Astrocyte of the cerebellum (primary cell): ENCODE measurements around the gene PACRG.

Experiments
- DNase-seq: peaks from one replicate; pipeline ENCODE4 v3.0.0-alpha.2; 2011; ENCODE audit warnings: low read depth
- H3K4me3 ChIP-seq: 2 replicates; pipeline ENCODE4 v1.5.1; 2011; ENCODE audit warnings: mild to moderate bottlenecking, low read depth, low read length, moderate library complexity
- in situ Hi-C: cut with HindIII; loops from 2 replicates; pipeline ENCODE4 v1.10.0; 2017; ENCODE audit warnings: low sequenced_read_pairs
- TF ChIP-seq, protein P1 (sequence below): IDR thresholded peaks from 2 replicates; pipeline ENCODE4 v1.5.1; 2012; ENCODE audit warnings: low read length, low read depth, moderate library complexity, mild to moderate bottlenecking; ENCODE audit errors: missing control alignments

The PACRG gene

DNA sequence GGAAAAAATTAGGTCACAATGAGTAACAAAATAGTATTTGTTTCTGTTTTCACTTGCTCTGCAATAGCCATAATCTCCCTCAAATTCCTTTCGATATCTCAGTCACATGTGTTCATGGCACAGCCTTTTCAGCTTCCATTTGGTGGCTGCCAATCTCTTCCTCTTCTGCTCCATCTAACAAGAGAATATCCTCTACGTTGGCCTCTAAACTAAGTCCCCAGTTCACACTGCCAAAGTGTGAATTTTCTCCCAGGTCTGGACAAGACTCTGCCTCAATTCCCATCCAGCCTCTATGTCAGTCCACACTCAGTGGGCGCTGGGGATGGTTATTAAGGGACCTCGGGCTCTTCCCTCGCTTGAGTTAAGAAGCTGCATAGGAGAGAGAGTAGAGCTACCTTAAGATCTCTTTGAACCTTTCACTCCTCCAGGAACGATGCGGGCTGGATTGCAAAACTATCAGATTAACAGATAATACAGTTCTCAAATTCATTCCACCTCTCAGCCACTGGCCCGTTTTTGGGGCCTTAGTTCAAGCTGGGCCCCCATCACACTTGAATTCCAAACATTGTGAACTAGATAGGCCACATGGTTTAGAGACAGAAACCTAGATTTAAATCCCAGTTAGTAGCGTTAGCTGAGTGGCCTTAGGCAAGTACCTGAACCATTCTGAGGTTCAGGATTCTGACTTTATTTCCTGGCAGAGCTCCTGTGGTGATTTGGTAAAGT, 436.6 kb downstream of the PACRG start:
- no peak overlapping the region for H3K4me3 ChIP-seq
- in situ Hi-C loops, result no loop called here
- DNase-seq, result no peak
- TF ChIP-seq, protein P1, sequence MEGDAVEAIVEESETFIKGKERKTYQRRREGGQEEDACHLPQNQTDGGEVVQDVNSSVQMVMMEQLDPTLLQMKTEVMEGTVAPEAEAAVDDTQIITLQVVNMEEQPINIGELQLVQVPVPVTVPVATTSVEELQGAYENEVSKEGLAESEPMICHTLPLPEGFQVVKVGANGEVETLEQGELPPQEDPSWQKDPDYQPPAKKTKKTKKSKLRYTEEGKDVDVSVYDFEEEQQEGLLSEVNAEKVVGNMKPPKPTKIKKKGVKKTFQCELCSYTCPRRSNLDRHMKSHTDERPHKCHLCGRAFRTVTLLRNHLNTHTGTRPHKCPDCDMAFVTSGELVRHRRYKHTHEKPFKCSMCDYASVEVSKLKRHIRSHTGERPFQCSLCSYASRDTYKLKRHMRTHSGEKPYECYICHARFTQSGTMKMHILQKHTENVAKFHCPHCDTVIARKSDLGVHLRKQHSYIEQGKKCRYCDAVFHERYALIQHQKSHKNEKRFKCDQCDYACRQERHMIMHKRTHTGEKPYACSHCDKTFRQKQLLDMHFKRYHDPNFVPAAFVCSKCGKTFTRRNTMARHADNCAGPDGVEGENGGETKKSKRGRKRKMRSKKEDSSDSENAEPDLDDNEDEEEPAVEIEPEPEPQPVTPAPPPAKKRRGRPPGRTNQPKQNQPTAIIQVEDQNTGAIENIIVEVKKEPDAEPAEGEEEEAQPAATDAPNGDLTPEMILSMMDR, result no peak

DNA sequence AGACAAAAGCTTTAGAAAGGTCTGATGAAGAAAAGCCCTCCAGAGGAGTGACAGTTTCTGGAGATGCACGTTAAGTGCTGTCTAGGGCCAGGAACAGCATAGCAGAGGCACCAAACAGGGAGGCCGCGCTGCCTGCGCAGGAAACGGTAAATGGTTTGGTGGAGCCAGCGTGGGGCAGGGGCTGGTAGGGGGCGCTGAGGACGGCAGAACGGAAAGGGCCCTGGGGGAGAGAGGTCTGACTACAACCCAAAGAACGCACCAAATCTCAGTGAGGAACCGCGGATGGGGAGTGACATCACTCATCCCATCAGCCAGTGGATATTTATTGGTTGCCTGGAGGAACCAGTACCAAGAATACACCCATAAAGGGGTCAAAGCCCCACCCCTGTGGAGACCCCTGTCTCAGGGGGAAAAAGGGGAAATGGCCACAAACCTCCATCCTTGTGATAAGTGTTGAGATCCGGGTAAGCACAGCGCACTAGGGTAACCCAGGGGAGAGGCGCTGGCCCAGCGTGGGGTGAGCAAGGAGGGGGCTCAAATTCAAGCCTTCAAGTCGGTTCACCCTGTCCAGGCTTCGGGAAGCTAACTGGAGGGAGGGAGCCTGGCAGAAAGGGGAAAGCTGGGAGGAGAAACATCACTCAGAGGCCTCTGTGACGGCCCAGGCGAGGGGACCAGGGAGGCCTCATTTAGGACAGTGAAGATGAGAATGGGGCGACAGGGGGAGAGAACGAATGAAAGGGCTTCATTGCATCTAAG, 437.6 kb downstream of the PACRG start:
- in situ Hi-C loops, result no loop called here
- H3K4me3 ChIP-seq, result no peak overlapping the region
- DNase-seq, result no peak
- TF ChIP-seq, protein P1, result no peak

DNA sequence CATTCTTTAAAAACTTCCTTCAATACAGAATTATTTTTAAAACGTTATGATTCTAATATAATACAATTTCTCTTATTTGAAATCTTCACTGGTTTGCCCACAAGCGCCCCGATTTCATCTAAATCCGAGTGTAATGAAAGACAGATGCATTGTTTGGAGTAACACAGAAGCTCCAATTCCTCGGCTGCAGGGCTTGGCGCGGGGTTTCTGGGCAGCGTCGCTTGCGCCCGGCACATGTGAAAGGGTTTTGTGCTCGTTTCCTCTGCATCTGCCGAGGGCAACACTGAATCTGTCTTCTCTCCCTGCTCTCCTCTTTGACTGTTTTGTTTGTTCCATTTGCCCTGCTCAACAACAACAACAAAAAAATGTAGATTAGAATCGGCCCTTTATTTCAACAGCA, 438.1 kb downstream of the PACRG start:
- H3K4me3 ChIP-seq, result no peak overlapping the region
- no peak for DNase-seq
- TF ChIP-seq, protein P1, result no peak
- in situ Hi-C loops, result no loop called here

DNA sequence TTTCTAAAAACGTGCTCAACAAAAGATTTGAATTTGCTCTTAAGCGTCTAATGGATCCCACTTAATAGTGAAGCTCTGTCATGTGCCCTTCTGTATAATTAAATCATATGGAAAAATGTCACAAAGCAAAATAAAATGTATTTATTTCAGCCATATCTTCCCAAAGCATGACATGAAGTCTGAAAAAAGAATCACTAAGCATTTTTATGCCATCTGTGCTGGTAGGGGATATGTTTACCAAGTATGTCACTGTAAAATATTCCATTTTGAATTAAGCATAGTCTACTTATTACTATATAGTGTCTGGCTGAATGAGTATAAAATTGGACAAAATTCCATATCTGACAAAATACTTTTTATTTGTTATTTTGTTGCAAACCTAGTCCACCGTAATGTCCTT, 438.7 kb downstream of the PACRG start:
- no peak overlapping the region for H3K4me3 ChIP-seq
- DNase-seq, result no peak
- in situ Hi-C loops, result no loop called here
- TF ChIP-seq, protein P1, result no peak

DNA sequence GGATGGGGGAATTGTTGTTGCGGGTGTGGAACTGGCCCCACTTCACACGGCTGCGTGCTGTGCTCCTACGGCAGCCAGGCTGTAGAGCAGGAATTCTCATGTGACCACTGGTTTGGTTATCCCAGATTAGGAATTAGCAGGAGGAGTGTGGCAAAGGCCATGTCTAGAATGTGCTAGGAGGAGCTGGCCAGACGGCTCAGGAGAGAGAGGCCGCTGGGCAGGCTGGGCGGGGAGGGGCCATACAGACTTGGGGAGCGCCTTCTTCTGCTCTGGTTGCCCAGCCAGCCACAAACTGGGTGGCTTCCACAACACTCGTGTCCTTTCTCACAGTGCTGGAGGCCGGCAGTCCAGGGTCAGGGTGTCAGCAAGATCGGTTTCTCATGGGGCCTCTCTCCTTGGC, 441.7 kb downstream of the PACRG start:
- in situ Hi-C loops, result no loop called here
- no peak for DNase-seq
- TF ChIP-seq, protein P1, result no peak
- no peak overlapping the region for H3K4me3 ChIP-seq

DNA sequence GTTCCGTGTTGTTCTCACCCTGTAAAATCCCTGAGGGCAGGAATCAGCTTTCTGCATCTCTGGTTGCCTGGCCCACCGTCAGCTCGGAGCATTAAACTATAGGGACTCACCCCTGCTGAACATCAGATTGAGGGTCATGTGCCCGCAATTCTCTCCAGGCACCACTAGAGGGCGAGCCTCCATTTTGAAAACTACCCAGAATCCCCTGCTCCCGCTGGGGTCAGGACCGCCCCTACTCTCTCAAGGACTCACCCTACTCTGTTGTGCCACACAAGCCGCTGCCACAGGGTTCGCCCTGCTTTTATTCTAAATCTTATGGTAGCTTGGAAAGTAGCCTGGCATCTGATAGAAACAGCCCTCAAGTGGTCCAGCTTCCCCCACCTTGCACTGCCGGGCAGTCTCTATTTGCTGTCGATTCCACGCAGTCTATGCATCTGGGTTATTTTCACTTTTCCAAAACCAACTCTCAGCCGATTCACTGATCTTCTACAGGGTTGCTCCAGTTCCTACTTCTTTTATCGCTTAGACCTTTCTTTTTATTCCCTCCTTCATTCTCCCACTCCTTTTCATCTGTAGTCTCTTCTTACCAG, 442.6 kb downstream of the PACRG start:
- TF ChIP-seq, protein P1, result peak; percentile 54
- no peak overlapping the region for H3K4me3 ChIP-seq
- in situ Hi-C loops, result no loop called here
- DNase-seq, result no peak
